HEK293 (cell line): Measurements from ENCODE around the gene PTPRO.

Experiments
- CTCF ChIP-seq: fragments of 450-650 bp; formaldehyde crosslinking; IDR thresholded peaks from 2 replicates; pipeline ENCODE4 v1.5.1; 2016; ENCODE audit warnings: missing biosample characterization, missing genetic modification characterization
- GLI2 ChIP-seq: fragments of 450-650 bp; formaldehyde crosslinking; IDR thresholded peaks from 2 replicates; pipeline ENCODE4; 2017; ENCODE audit warnings: missing biosample characterization, missing genetic modification characterization, low read depth, borderline replicate concordance
- ZNF133 ChIP-seq: fragments of 450-650 bp; formaldehyde crosslinking; IDR thresholded peaks from 2 replicates; pipeline ENCODE4 v1.5.1; 2016; ENCODE audit warnings: missing biosample characterization, missing genetic modification characterization
- ZNF639 ChIP-seq: fragments of 450-650 bp; formaldehyde crosslinking; IDR thresholded peaks from 2 replicates; pipeline ENCODE4 v1.5.1; 2016; ENCODE audit warnings: missing biosample characterization, missing genetic modification characterization

GRCh38 chr12:15468911-15469310 lies 146.6 kb downstream of the PTPRO start:
- TF ChIP-seq GLI2 (tag by site-specific recombination) = no peak
- no peak for TF ChIP-seq ZNF639 (tag by site-specific recombination)
- TF ChIP-seq ZNF133 = no peak
- TF ChIP-seq CTCF (tag by site-specific recombination) = no peak
